ENCODE measurements around the gene LRP8.

- TF ChIP-seq CTCF (IDR thresholded peaks at IDR 0.05; ENCODE audit: low read depth, low read length) (no peak), MYC (IDR thresholded peaks at IDR 0.05; ENCODE audit: low read depth, low read length) (no peak)
Measured at GRCh38 chr1:53315456-53316423, 12.1 kb downstream of the LRP8 start.
